GM23338 (cell line): ENCODE data around the gene SLC16A9. TPM values are rescaled to one million over a fixed set of nuclear protein-coding genes. Genes with fewer than 3 reads are reported as not detected.

Experiments
- ATAC-seq: fragments of 200-7000 bp; cut with Tn5 transposase; 3 replicates; pipeline ENCODE4 v1.9.1; 2020
- DNase-seq: peaks from one replicate; pipeline ENCODE4 v3.0.0-alpha.2; 2015; ENCODE audit warnings: low spot score
- H2AFZ ChIP-seq: fragments of 200-600 bp; sonication (generic); 2 replicates; pipeline ENCODE4 v1.8.0; 2016; ENCODE audit warnings: antibody characterized with exemption, mild to moderate bottlenecking, moderate library complexity
- H3F3A ChIP-seq: fragments of 200-600 bp; sonication (generic); replicated peaks from 2 replicates; pipeline ENCODE4 v1.8.0; 2017; ENCODE audit warnings: antibody characterized with exemption, mixed run types, low read depth
- H3K27ac ChIP-seq: fragments of 200-600 bp; sonication (generic); 2 replicates; pipeline ENCODE4 v1.6.1; 2016; ENCODE audit warnings: low read depth
- H3K27me3 ChIP-seq: fragments of 200-600 bp; sonication (generic); 2 replicates; pipeline ENCODE4 v1.8.0; 2016; ENCODE audit warnings: mild to moderate bottlenecking, mixed run types, moderate library complexity; ENCODE audit not compliant: insufficient read depth
- H3K36me3 ChIP-seq: fragments of 200-600 bp; sonication (generic); 2 replicates; pipeline ENCODE4 v1.8.0; 2016; ENCODE audit warnings: mild to moderate bottlenecking; ENCODE audit not compliant: insufficient read depth
- H3K4me1 ChIP-seq: fragments of 200-600 bp; sonication (generic); 2 replicates; pipeline ENCODE4 v1.8.0; 2016; ENCODE audit warnings: mild to moderate bottlenecking, moderate library complexity; ENCODE audit not compliant: insufficient read depth
- H3K4me2 ChIP-seq: fragments of 200-600 bp; sonication (generic); 2 replicates; pipeline ENCODE4 v1.7.1; 2017; ENCODE audit warnings: mixed run types
- H3K4me3 ChIP-seq: fragments of 200-600 bp; sonication (generic); 2 replicates; pipeline ENCODE4 v1.6.1; 2016; ENCODE audit warnings: mixed run types
- H3K79me2 ChIP-seq: fragments of 200-600 bp; sonication (generic); replicated peaks from 2 replicates; pipeline ENCODE4 v1.8.0; 2017; ENCODE audit warnings: mild to moderate bottlenecking; ENCODE audit not compliant: insufficient read depth
- H3K9me2 ChIP-seq: fragments of 200-600 bp; sonication (generic); 2 replicates; pipeline ENCODE4 v1.8.0; 2017; ENCODE audit not compliant: insufficient read depth
- H4K20me1 ChIP-seq: fragments of 200-600 bp; sonication (generic); replicated peaks from 2 replicates; pipeline ENCODE4 v1.8.0; 2017; ENCODE audit warnings: mild to moderate bottlenecking; ENCODE audit not compliant: insufficient read depth
- H3K27ac Mint-ChIP-seq: 2 replicates; pipeline ENCODE4 v1.8.0; 2020; ENCODE audit warnings: inconsistent platforms, mild to moderate bottlenecking, moderate library complexity, mixed read lengths
- H3K27me3 Mint-ChIP-seq: 3 replicates; pipeline ENCODE4 v1.8.0; 2022; ENCODE audit warnings: low read depth, mild to moderate bottlenecking, moderate library complexity, mixed read lengths, inconsistent platforms; ENCODE audit not compliant: insufficient read depth, poor library complexity
- H3K36me3 Mint-ChIP-seq: 3 replicates; pipeline ENCODE4 v1.8.0; 2021; ENCODE audit warnings: low read depth, mild to moderate bottlenecking, inconsistent platforms, moderate library complexity, mixed read lengths
- H3K4me1 Mint-ChIP-seq: 3 replicates; pipeline ENCODE4 v1.8.0; 2020; ENCODE audit warnings: mild to moderate bottlenecking, inconsistent platforms, mixed read lengths
- H3K4me3 Mint-ChIP-seq: 3 replicates; pipeline ENCODE4 v1.8.0; 2021; ENCODE audit warnings: moderate library complexity, mild to moderate bottlenecking, inconsistent platforms, mixed read lengths
- H3K9me3 Mint-ChIP-seq: 3 replicates; pipeline ENCODE4 v1.8.0; 2020; ENCODE audit warnings: moderate library complexity, mild to moderate bottlenecking, inconsistent platforms, mixed read lengths
- CREB1 ChIP-seq: fragments of 250-450 bp; sonication (Bioruptor Pico); IDR thresholded peaks from 2 replicates; pipeline ENCODE4 v1.5.0; 2020; ENCODE audit warnings: low read depth, mild to moderate bottlenecking, moderate library complexity
- JUNB ChIP-seq: IDR thresholded peaks from one replicate; pipeline ENCODE4 v1.6.1; 2016; ENCODE audit warnings: antibody characterized with exemption; ENCODE audit not compliant: unreplicated experiment
- NANOG ChIP-seq: IDR thresholded peaks from 2 replicates; pipeline ENCODE4 v1.6.1; 2016; ENCODE audit warnings: antibody characterized with exemption, borderline replicate concordance
- POLR2AphosphoS5 ChIP-seq: IDR thresholded peaks from 2 replicates; pipeline ENCODE4 v1.6.1; 2016; ENCODE audit warnings: antibody characterized with exemption, low read depth
- STAT1 ChIP-seq: IDR thresholded peaks from one replicate; pipeline ENCODE4 v1.6.1; 2016; ENCODE audit warnings: antibody characterized with exemption; ENCODE audit not compliant: unreplicated experiment
- ZNF114 ChIP-seq: fragments of 250-450 bp; sonication (Bioruptor Pico); IDR thresholded peaks from 2 replicates; pipeline ENCODE4 v1.5.0; 2020; ENCODE audit warnings: mild to moderate bottlenecking, moderate library complexity
- ZNF331 ChIP-seq: fragments of 250-450 bp; sonication (Bioruptor Pico); IDR thresholded peaks from 2 replicates; pipeline ENCODE4 v1.5.0; 2020; ENCODE audit warnings: low read depth, mild to moderate bottlenecking, moderate library complexity
- polyA plus RNA-seq: library from polyadenylated mRNA; unstranded; fragments of >200 nt; fragmentation: Nextera tagmentation; extraction: Ambion mirVana; gene quantifications from 2 replicates; pipeline ENCODE4 v1.2.1, GENCODE V29; 2016
- total RNA-seq: library from RNA; depleted of rRNA; stranded (reverse); fragments of >200 nt; shearing (Covaris generic); gene quantifications from 2 replicates; pipeline ENCODE4 v1.2.3, GENCODE V29; 2014
- TF ChIP-seq, protein P1 (sequence below): IDR thresholded peaks from one replicate; pipeline ENCODE4 v1.6.1; 2018; ENCODE audit warnings: antibody characterized with exemption; ENCODE audit not compliant: unreplicated experiment
- TF ChIP-seq, protein P2 (sequence below): fragments of 250-450 bp; sonication (Bioruptor Pico); IDR thresholded peaks from 2 replicates; pipeline ENCODE4 v1.5.0; 2020; ENCODE audit warnings: mild to moderate bottlenecking, moderate library complexity
- TF ChIP-seq, protein P3 (sequence below): IDR thresholded peaks from 2 replicates; pipeline ENCODE4 v1.6.1; 2016; ENCODE audit warnings: antibody characterized with exemption
- TF ChIP-seq, protein P4 (sequence below), 2 experiments: fragments of 200-600 bp in 1 of 2; sonication (generic) in 1 of 2; conservative IDR thresholded peaks; 2 replicates each; pipeline versions ENCODE4 v1.5.1 to v1.6.1; 2016 to 2017; ENCODE audit warnings: antibody characterized with exemption in 2 of 2, low read depth in 2 of 2, mild to moderate bottlenecking in 2 of 2, moderate library complexity in 1 of 2

Gene SLC16A9
- total and polyA plus RNA-seq, 2 experiments from 2014 or later, result 6.5 to 11.4 TPM

DNA sequence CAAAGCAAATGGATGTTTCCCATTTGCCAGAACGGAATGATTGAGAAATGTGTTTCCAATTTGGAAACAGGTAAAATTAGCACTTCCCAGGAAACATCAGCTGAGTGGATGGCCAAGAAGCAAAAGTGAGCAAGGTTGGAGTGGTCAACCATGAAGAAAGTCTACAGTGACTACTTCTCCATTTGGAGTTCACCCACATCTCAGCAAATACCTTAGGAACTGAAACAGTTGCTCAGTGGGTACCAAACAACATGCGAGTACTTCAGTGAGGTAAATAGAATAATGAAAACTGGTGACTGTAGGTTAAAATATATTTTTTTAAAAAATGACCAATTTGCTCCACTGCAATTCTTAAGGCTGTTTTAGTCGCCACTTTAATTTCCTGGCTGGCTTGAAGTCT, 57.7 kb downstream of the SLC16A9 start:
- Mint-ChIP-seq H3K36me3 (peaks cover 11% of the 10 kb centered on the region; the same call in 2 of the 3 replicates), H3K4me1 (peaks cover 13% of the 10 kb centered on the region; the same call in 2 of the 3 replicates), H3K4me3 (no peak overlapping the region), H3K27ac (0 out of 2 replicates have a peak overlapping the region, but pooled peaks have one; percentile 36), H3K9me3 (peaks cover 3% of the 10 kb centered on the region; the same call in 1 of the 3 replicates), H3K27me3 (peaks cover 2% of the 10 kb centered on the region)
- H3K4me2 ChIP-seq, result no peak overlapping the region
- no peaks in the 10 kb centered on the region for H3K9me2 ChIP-seq
- no peak overlapping the region for H3K27ac ChIP-seq
- TF ChIP-seq, protein P1, sequence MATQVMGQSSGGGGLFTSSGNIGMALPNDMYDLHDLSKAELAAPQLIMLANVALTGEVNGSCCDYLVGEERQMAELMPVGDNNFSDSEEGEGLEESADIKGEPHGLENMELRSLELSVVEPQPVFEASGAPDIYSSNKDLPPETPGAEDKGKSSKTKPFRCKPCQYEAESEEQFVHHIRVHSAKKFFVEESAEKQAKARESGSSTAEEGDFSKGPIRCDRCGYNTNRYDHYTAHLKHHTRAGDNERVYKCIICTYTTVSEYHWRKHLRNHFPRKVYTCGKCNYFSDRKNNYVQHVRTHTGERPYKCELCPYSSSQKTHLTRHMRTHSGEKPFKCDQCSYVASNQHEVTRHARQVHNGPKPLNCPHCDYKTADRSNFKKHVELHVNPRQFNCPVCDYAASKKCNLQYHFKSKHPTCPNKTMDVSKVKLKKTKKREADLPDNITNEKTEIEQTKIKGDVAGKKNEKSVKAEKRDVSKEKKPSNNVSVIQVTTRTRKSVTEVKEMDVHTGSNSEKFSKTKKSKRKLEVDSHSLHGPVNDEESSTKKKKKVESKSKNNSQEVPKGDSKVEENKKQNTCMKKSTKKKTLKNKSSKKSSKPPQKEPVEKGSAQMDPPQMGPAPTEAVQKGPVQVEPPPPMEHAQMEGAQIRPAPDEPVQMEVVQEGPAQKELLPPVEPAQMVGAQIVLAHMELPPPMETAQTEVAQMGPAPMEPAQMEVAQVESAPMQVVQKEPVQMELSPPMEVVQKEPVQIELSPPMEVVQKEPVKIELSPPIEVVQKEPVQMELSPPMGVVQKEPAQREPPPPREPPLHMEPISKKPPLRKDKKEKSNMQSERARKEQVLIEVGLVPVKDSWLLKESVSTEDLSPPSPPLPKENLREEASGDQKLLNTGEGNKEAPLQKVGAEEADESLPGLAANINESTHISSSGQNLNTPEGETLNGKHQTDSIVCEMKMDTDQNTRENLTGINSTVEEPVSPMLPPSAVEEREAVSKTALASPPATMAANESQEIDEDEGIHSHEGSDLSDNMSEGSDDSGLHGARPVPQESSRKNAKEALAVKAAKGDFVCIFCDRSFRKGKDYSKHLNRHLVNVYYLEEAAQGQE, result no peak
- TF ChIP-seq, protein P2, sequence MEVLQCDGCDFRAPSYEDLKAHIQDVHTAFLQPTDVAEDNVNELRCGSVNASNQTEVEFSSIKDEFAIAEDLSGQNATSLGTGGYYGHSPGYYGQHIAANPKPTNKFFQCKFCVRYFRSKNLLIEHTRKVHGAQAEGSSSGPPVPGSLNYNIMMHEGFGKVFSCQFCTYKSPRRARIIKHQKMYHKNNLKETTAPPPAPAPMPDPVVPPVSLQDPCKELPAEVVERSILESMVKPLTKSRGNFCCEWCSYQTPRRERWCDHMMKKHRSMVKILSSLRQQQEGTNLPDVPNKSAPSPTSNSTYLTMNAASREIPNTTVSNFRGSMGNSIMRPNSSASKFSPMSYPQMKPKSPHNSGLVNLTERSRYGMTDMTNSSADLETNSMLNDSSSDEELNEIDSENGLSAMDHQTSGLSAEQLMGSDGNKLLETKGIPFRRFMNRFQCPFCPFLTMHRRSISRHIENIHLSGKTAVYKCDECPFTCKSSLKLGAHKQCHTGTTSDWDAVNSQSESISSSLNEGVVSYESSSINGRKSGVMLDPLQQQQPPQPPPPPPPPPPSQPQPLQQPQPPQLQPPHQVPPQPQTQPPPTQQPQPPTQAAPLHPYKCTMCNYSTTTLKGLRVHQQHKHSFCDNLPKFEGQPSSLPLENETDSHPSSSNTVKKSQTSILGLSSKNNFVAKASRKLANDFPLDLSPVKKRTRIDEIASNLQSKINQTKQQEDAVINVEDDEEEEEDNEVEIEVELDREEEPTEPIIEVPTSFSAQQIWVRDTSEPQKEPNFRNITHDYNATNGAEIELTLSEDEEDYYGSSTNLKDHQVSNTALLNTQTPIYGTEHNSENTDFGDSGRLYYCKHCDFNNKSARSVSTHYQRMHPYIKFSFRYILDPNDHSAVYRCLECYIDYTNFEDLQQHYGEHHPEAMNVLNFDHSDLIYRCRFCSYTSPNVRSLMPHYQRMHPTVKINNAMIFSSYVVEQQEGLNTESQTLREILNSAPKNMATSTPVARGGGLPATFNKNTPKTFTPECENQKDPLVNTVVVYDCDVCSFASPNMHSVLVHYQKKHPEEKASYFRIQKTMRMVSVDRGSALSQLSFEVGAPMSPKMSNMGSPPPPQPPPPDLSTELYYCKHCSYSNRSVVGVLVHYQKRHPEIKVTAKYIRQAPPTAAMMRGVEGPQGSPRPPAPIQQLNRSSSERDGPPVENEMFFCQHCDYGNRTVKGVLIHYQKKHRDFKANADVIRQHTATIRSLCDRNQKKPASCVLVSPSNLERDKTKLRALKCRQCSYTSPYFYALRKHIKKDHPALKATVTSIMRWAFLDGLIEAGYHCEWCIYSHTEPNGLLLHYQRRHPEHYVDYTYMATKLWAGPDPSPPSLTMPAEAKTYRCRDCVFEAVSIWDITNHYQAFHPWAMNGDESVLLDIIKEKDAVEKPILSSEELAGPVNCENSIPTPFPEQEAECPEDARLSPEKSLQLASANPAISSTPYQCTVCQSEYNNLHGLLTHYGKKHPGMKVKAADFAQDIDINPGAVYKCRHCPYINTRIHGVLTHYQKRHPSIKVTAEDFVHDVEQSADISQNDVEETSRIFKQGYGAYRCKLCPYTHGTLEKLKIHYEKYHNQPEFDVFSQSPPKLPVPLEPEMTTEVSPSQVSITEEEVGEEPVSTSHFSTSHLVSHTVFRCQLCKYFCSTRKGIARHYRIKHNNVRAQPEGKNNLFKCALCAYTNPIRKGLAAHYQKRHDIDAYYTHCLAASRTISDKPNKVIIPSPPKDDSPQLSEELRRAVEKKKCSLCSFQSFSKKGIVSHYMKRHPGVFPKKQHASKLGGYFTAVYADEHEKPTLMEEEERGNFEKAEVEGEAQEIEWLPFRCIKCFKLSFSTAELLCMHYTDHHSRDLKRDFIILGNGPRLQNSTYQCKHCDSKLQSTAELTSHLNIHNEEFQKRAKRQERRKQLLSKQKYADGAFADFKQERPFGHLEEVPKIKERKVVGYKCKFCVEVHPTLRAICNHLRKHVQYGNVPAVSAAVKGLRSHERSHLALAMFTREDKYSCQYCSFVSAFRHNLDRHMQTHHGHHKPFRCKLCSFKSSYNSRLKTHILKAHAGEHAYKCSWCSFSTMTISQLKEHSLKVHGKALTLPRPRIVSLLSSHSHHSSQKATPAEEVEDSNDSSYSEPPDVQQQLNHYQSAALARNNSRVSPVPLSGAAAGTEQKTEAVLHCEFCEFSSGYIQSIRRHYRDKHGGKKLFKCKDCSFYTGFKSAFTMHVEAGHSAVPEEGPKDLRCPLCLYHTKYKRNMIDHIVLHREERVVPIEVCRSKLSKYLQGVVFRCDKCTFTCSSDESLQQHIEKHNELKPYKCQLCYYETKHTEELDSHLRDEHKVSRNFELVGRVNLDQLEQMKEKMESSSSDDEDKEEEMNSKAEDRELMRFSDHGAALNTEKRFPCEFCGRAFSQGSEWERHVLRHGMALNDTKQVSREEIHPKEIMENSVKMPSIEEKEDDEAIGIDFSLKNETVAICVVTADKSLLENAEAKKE (CRISPR knock-in tag), result no peak
- no peak for TF ChIP-seq CREB1 (CRISPR knock-in tag)
- no peak for TF ChIP-seq ZNF114
- TF ChIP-seq NANOG, result no peak
- TF ChIP-seq, protein P3, sequence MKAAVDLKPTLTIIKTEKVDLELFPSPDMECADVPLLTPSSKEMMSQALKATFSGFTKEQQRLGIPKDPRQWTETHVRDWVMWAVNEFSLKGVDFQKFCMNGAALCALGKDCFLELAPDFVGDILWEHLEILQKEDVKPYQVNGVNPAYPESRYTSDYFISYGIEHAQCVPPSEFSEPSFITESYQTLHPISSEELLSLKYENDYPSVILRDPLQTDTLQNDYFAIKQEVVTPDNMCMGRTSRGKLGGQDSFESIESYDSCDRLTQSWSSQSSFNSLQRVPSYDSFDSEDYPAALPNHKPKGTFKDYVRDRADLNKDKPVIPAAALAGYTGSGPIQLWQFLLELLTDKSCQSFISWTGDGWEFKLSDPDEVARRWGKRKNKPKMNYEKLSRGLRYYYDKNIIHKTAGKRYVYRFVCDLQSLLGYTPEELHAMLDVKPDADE, result no peak
- TF ChIP-seq JUNB, result no peak
- TF ChIP-seq, protein P4, sequence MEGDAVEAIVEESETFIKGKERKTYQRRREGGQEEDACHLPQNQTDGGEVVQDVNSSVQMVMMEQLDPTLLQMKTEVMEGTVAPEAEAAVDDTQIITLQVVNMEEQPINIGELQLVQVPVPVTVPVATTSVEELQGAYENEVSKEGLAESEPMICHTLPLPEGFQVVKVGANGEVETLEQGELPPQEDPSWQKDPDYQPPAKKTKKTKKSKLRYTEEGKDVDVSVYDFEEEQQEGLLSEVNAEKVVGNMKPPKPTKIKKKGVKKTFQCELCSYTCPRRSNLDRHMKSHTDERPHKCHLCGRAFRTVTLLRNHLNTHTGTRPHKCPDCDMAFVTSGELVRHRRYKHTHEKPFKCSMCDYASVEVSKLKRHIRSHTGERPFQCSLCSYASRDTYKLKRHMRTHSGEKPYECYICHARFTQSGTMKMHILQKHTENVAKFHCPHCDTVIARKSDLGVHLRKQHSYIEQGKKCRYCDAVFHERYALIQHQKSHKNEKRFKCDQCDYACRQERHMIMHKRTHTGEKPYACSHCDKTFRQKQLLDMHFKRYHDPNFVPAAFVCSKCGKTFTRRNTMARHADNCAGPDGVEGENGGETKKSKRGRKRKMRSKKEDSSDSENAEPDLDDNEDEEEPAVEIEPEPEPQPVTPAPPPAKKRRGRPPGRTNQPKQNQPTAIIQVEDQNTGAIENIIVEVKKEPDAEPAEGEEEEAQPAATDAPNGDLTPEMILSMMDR (conservative IDR thresholded peaks at IDR 0.05; ENCODE audit: low read depth in 2 of 2), result no peak
- TF ChIP-seq STAT1, result no peak
- no peak for TF ChIP-seq ZNF331 (CRISPR knock-in tag)
- no peak for TF ChIP-seq POLR2AphosphoS5
- ATAC-seq, result no peak
- peaks cover 11% of the 10 kb centered on the region for H3K4me1 ChIP-seq
- H2AFZ ChIP-seq, result no peak overlapping the region
- no peaks in the 10 kb centered on the region for H3K79me2 ChIP-seq
- no peaks in the 10 kb centered on the region for H4K20me1 ChIP-seq
- H3K4me3 ChIP-seq, result no peak overlapping the region
- no peak for DNase-seq
- H3F3A ChIP-seq, result no peaks in the 10 kb centered on the region
- no peaks in the 10 kb centered on the region for H3K36me3 ChIP-seq
- H3K27me3 ChIP-seq, result no peaks in the 10 kb centered on the region
